HT-29 (cell line): Measurements from ENCODE around the gene PNMA8C. TPM values are rescaled to one million over a fixed set of nuclear protein-coding genes. Genes with fewer than 3 reads are reported as not detected.
"Not testable (repeated sequence)": the region's sequence is repeated elsewhere in the genome, so short reads cannot be mapped to it uniquely, and the experiment has no call there.

Source experiments
- DNase-seq: peaks from one replicate; pipeline ENCODE4 v3.0.0-alpha.2; 2015; ENCODE audit warnings: low spot score
- total RNA-seq: library from RNA; depleted of rRNA; stranded (reverse); fragments of >200 nt; shearing (Covaris generic); gene quantifications from 2 replicates; pipeline ENCODE4 v1.2.3, GENCODE V29; 2014

Gene PNMA8C
- total RNA-seq, 1 experiment from 2014 or later, result not detected

DNA sequence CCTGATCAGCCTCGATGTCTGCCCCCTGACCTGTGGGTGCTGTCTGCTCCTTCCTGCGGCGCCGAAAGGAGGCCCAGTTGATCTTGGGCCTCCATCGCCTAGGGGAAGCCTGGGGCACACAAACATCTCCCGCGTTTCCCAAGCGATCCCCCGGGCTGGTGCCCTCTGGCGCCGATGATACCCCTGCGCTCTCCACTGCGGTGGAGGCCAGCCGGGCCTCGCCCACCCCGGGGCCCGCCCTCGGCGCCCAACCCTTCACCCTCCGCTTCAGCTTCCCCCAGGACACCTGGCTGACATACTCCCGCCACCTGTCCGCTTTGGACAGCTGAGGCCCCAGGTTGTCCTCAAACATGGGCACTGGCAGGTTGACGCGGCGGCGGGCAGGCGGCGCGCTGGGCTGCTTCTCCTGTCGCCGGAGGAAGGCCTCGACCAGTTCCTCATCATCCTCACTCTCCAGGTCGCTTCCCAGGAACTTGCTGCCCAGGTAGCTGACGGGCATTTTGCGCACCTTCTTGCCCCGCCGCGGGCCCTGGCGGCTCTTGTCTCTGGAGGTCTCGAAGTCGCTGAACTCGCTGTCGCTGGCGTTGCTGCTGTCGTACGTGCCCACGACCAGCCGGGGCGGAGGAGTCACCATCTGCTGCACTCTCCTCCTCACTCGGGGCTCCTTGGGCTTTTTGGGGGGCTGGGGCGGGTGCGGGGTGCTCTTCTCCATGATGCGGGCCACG lies 16.6 kb downstream of the PNMA8C start:
- DNase-seq, result no peak

DNA sequence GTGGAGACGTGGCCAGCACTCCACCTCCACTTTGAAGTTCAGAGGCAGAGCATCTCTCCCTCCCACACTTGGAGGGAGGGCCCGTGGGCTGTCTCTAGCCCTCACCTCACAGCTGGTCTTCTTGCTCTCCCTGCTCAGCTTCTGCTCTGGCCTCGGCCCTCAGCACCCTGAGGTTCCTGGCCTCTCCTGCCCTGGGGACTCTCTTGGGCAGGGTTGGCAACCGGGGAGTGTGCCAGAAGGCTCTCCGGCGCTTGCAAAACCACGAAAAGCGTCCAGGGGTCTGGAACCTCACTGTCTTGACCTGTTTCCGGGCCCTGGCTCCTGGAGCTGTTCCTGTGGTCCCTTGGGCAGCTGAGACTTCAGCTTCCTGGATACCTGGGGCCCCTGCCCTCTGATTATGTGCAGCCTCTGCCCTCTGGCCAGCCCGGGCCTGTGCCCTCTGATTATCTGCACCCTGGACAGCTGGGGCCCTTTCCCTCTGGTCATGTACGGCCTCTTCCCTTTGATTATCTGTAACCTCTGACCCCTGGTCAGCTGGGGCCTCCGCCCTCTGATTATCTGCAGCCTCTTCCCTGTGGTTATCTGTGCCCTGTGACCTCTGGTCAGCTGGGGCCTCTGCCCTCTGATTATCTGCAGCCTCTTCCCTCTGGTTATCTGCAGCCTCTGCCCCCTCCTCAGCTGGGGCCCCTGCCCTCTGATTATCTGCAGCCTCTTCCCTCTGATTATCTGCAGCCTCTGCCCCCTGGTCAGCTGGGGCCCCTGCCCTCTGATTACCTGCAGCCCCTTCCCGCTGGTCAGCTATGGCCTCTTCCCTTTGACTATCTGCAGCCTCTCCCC lies 17.4 kb downstream of the PNMA8C start:
- no peak for DNase-seq

DNA sequence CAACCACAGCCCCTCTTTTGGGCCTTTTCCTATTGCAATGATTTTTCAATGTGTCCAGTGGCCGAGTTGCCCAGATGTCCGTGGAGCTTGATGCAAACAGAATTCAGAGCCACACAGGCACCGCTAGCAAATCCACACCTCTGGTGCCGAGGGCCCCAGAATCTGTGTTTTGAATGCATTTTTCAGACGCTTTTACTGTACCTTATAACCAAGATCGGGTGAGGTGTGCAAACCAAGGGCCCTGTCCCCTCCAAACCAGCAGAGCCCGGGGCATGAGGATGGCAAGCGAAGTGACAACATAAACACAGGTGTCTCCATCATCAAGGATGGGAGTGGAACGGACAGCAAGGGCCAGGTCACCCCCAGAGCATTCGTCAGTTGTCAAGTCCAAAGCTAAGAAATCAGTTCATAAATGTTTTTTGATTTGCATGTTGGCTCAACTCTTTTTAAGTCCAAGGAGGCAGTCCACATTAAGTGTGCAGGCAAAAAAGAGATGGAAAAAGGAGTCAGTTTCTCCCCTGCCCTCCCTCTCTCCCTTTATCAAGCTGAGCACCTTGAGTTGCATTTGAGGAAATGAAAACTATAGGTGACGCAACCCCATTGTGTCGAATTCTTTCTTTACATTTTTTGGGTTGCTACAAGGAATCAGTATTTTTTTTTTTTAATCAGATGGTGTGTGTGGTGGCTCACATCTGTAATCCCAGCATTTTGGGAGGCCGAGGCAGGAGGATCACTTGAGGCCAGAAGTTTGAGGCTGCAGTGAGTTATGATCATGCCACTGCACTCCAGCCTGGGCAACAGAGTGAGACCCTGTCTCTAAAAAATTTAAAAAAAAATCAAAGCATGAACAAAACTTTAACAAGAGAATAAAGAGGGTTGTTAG lies 18.3 kb downstream of the PNMA8C start:
- DNase-seq, result no peak

DNA sequence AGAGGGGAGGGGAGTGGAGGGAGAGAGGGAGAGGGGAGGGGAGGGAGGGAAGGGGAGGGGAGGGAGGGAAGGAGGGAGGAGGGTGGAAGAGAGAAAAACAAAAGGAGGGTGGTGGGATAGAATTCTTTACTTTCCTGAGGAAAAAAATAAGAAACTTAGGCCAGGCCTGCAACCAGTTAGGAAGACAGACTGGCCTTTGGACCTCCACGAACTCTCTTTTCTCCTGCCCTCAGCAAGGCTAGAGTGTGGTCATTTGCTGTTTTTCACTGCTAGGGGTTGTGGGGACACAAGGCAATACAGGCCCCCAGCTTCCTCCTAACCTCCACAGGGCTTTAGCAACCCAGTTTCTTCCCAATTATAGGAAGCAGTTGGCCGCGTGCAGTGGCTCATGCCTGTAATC lies 19.5 kb downstream of the PNMA8C start:
- no peak for DNase-seq

DNA sequence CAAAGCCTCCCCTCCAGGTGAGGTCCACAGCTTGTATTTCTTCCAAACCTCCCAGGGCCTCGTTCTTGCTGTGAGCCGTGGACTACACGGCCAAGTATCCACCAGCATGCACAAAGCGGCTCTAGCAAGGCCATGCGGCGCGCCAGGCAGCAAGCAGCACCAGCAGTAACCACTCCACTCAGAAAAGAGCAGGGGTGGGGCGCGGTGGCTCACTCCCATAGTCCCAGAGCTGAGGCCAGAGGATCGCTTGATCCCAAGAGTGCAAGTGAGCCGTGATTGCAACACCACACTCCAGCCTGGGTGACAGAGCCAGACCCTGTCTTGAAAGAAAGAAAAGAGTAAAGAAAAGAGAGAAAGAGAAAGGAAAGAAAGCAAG lies 20.1 kb downstream of the PNMA8C start:
- DNase-seq, result no peak

DNA sequence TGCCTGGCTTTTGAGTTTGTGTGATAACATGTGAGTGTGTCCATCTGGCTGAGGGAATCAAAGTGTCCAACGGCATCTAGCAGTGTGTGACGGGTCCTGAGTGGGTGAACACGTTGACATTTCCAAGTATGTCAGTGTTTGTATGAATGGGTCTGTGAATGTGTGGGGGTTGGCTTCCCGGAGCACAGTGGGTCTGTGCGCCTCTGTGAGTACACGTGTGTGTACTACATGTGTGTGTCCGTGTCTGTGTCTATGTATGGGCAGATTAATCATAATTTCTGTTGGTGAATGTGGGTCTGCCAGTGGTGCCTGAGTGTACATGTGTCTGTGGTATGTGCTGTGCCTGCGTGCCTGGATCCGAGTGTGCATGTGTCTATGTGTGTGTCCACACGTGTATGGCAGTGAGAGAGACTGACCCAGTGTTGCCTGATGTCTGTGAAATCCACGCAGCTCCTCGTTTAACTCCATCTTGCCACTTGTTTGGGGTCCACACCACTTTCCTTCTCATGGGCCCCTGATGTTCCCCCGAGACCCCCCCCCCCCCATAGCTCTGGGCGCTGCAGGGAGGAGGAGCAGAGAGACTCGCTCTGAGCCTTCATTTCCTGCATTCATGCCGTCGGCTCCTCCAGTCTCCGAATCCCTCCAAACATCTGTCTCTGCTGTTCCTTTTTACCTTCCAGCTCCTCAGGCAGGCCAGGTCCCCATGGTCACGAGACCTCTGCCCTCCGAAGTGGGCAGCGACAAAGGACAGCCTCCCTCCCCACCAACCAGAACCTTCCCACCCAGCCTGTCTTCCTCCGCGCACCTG lies 20.7 kb downstream of the PNMA8C start:
- DNase-seq, result no peak

DNA sequence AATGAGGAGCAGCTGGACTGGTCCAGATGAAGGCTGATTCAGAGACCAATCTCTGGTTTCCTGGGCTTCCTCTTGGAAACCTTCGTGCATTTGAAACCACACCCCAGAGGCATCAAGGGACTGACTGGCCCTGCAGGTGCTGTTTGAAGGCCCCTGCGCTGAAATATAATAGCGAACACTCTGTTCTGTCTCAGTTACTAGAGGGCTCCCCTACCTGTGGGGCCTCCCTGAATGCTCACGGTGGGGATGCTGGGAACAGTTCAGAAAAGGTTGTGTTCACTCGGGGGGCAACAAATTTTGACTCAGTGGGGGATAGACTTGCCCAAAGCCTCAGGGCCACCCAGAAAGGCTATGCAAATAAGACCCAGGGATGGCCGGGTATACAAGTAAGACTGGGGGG lies 21.8 kb downstream of the PNMA8C start:
- DNase-seq, result no peak

DNA sequence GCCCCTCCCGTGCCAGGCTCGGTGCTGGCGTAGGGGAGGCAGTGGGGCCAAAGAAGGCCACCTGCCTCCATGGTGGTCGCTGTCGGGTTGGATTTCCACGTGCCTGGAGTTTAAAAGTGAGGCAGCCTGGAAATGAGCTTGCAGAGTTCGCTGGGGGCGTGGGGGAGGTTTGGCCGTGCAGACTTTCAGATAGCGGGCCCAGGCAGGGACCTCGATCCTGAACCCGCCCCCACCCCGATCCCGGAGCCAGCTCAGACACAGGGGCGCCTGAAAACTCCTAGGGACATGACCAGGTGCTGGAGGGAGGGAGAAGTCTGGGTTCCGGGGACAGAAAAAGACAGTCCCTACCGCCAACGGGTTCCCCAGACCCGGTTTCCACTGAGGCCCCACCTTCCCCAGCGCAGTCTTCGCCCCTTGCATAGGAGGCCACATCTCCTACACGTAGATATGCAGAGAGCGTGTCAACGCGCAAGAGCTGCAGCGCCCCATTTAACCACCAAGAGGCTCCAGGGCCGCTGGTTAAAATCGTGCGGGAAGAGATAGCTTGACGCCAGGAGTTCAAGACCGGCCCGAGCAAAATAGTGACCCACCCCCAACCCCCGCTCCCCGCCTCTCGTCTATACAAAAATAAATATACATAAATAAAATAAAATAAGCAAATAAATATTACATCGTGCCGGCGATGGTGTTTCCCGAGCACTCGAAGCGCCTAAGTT lies 23.8 kb downstream of the PNMA8C start:
- peak; percentile 32 for DNase-seq

DNA sequence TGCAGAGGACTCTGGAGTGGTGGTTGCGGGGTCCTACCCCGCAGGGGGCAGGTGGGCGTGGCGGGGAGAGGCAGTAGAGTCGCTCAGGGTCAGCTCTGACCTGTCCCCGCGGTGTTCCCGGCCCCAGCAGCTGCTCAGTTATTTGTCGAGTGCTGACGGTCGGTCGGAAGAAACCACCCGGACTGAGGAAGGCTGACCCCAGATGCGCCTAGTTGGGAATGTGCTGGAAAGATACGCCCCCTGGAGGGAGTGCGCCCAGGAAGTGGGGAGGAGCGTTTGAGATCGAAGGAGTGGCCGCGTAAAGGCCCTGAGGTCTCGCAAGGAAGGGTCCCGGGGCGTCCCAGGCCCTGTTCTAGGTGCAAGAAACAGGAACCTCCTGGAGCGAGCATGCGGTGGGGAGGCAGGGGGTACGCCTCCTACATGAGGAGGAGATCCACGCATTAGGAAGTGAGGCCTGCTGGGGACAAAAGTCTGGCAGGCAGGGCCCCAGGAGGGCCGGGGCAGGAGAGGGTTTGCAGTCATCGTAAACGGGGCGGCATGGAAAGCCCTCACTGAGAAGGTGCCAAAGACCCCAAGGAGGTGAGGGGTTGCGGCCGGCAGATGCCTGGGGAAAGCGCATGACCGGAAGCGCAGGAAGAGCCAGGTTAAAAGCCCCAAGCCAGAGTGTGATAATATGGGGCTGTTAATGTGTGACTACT lies 24.5 kb downstream of the PNMA8C start:
- peak; percentile 63 for DNase-seq

DNA sequence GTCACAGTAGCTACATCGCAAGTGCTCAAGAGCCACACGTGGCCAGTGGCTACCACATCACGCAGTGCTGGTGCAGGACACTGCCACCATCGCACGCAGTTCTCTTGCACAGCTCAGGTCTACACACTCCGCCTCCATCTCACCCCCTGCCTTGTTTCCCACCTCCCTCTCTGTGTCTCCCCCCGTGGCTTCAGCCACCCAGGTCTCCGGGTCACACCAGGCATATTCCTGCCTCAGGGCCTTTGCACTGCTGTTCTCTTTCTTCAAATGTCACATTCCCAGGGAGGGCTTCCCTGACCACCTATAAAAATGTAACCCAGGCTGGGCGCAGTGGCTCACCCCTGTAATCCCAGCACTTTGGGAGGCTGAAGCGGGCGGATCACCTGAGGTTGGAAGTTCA lies 26.0 kb downstream of the PNMA8C start:
- DNase-seq, result no peak

DNA sequence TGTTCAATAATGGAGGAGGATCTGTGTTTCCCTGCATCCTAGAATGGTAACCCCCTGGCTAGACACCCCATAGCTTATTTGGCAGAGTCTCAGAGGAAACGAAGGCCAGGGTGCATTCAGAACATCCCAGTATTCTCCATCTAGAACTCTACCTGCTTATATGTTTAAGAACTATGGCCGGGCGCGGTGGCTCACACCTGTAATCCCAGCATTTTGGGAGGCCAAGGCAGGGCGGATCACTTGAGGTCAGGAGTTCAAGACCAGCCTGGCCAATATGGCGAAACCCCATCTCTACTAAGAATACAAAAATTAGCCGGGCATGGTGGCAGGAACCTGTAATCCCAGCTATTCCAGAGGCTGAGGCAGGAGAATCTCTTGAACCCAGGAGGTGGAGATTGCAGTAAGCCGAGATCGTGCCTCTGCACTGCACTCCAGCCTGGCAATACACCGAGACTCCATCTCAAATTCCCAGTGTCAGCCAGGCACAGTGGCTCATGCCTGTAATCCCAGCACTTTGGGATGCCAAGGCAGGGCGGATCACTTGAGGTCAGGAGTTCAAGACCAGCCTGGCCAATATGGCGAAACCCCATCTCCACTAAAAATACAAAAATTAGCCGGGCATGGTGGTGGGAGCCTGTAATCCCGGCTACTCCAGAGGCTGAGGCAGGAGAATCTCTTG lies 30.8 kb downstream of the PNMA8C start:
- DNase-seq, result not testable (repeated sequence)

DNA sequence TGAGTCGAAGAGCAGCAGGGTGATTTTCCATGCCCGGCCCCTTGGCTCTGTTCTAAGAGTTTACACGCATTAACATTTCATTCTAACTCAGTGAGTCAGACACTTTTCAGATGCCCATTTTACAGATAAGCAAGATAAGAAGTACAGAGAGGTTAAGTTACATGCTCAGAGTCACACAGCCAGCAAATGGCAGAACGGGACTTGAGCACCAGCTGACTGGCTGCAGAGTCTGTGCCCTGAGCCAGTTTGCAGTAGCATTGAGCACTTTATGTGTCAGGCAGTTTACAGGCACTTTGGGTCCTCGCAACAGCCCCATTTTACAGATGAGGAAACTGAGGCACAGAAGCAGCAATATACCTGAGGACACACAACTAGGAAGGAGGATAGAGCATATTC lies 34.3 kb downstream of the PNMA8C start:
- no peak for DNase-seq

DNA sequence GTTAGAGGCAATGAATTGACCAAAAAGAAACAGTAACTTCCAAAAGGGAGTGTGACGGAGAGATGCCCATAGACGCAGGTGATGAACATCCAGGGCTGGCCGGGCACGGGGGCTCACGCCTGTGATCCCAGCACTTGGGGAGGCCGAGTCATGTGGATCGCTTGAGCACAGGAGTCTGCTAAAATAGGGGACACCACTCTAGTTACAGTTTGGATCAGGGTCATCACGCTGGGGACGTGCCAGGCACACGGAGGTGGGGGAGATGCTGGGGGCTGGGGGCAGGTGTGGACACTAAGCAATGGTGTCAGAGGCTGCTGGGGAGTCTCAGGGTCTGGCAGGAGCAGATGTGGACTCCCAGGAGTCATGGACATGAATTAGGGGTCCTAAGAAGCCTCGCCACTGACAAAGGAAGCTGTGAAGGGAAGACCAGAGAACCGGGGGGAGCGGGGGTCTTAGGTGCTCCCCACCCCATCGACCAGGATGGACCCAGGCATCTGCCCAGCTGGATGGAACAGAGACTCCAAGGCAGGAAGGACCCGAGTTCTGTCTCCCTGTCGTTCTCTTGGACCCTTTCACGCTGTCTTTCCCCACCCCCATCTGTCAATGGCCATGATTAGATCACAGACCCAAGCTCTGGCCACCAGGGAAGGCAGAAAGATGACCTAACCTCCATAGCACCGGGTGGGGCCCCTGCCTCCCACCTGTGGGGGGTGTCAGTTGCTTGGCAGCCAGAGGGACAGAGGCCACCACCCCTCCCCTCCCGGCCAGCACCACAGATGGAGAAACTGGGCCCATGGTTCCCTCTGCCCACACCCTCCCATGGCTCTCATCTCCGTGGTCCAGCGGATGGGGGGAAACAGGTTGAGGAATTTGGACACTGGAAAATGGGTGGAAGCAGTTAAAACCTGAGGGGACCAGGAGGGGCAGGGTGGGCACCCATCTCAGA lies 35.0 kb downstream of the PNMA8C start:
- no peak for DNase-seq

DNA sequence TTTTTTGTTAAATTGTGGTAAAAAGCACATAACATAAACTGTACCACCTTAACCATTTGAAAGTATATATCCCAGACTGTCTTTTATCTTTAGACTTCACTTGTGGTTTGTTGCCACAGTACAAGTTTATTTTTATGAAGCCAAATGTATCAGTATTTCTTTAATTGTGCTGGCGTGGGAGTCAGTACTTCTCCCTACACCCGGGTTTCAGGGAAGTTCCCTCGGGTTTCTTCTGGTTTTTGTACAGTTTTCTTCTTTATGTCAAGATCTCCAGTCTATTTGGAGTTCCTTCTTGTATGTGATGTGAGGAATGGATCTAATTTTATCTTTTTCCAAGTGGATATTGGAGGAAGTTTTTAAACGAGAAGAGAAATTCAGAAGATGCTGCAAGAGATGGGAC lies 35.9 kb downstream of the PNMA8C start:
- DNase-seq, result no peak

DNA sequence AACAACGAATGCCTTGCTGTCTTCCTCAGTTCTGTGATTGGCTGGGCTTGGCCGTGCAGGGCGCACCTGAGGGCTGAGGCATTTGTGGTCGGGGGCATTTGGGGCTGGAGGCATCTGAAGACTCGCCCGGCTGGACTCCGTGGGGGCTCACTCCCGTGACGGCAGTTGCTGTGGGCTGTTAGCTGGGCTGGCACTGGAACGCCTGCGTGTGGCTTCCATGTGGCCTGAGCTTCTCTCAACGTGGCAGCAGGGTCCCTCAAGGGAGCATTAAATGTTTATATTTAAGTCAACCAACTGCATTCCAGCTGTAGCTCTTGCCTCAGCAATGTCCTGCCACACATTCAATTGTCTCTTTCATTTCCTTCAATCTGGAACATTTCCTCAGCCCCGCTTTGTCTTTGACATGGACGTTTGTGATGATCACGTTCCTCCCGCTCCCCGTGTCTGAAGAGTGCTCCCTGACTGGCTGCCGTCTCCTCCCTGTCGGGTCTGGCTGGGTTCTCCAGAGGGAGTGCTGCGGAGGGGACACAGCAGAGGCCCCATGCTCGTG lies 36.4 kb downstream of the PNMA8C start:
- DNase-seq, result no peak

DNA sequence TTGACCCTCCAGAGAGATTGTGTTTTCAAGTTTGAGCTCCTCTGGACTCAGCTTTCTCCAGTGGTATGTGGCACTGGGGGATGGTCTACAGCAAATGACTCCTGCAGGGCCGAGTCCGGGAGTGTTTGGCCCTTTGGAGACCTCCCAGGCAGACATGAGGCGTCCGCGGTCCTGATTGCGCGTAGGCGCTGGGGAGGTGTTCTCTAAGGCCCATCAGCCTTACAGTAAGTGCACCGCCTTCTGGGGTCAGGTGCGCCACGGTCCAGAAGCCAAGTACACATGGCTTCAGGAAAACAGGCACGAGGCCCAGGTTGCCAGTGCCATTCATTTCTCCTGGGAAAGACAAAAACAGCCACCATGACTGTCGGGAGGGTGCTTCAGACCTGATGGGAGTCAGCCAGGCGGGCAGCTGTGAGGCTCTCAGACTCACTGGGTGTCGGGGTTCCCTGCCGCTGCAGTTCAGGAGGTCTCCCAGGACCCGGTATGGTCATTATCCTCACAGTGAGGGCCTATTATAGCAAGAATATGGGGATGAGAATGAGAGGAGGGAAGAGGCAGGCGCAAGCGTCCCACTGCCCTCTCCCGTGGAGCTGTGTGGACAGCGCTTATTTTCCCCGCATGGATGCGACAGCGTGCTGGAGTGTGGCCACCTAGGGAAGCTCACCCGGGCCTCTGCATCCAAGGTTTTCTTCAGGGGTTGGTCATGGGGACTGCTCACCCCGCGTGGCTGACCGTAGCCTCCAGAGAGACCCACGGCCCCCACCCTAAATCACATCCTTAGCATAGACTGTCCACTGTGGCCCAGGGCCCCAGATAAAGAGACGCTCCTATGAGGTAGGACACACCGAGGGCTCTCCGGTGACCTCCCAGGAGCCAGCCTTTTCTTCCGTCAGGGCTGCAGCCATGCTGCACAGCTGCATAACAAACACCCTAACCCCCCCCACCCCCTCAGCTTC lies 37.2 kb downstream of the PNMA8C start:
- no peak for DNase-seq

DNA sequence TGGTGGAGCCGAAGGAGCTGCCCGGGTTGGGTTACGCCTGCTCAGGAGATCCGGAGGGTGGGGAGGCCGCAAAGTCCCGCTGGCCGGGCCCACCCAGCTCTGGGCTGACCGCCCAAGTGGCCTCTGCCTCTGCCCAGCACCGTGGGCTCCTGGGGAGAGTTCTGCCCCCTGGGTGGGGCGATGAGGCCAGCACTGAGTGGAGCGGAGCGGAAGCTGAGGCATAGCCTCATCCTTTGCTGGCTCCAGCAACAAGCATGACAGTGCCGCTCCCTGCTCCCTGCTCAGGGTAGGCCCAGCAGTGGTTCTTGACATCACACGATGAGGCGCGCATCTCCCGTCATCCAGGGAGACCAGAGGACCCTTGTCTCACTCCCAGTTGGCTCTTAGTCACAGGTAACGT lies 37.9 kb downstream of the PNMA8C start:
- DNase-seq, result no peak
